ENCODE results near the gene ACOT8. TPM values are rescaled to one million over a fixed set of nuclear protein-coding genes. Genes with fewer than 3 reads are reported as not detected.

The ACOT8 gene
- total and polyA plus RNA-seq, 9 of the 15 experiments (the other 6 are each of a cell fraction or from before 2014, with no cell fraction given): 8.2 to 46.7 (median 20.7) TPM

- H3K9me3 ChIP-seq (replicated peaks; ENCODE audit: control insufficient read depth, insufficient read depth, low read depth, low read length): no peaks in the 10 kb centered on the region
- in situ Hi-C loops (cut with MboI): no loop called here
- no peaks in the 10 kb centered on the region for H3K9me1 ChIP-seq (ENCODE audit: control insufficient read depth, insufficient read depth, low read length)
- H3K4me1 ChIP-seq (replicated peaks in 1 of 2; ENCODE audit: control insufficient read depth in 2 of 2, insufficient read depth in 2 of 2, low read length in 2 of 2): peaks cover 10 to 11% of the 10 kb centered on the region in 2 experiments; a peak in 4 of 5 replicates
- no peak overlapping the region for H3K9ac ChIP-seq (ENCODE audit: insufficient read depth in 1 of 2, low read depth in 2 of 2, low read length in 2 of 2)
- H3K4me2 ChIP-seq (ENCODE audit: insufficient read depth, low read length): no peak overlapping the region
- H2AFZ ChIP-seq (ENCODE audit: low read depth, low read length): no peak overlapping the region
- no peaks in the 10 kb centered on the region for H3K27me3 ChIP-seq (ENCODE audit: control insufficient read depth in 2 of 2, insufficient read depth in 2 of 2, low read length in 2 of 2)
- intact Hi-C loops (cut with micrococcal nuclease): no loop called here
- H4K20me1 ChIP-seq (replicated peaks; ENCODE audit: control insufficient read depth, insufficient read depth, low read length): no peaks in the 10 kb centered on the region
- ATAC-seq: no peak
- no TSS peak for BruUV-seq (replicated peaks)
- 81% methylated on average over 4 of the region's 4 CpGs for WGBS (ENCODE audit: insufficient coverage, low coverage, missing lambda C conversion rate)
- H3K36me3 ChIP-seq (ENCODE audit: control insufficient read depth, insufficient read depth, low read length): no peaks in the 10 kb centered on the region; the same call in 1 of the 3 replicates
- ChIA-PET POLR2A (interaction anchor here (1.0 to 1.3 kb wide), 2 partner anchors 9 to 16 kb away, joined by 4 to 6 read pairs; partner anchors contain the start of genes ACOT8, ZSWIM1 and ZSWIM3), CTCF (ENCODE audit: low intra/inter-chr PET ratio) (no interaction called here)
- TF ChIP-seq ZNF592 (IDR thresholded peaks at IDR 0.05) (no peak), STAG1 (CRISPR knock-in tag; IDR thresholded peaks at IDR 0.05; ENCODE audit: borderline replicate concordance) (no peak), CCNT2 (IDR thresholded peaks at IDR 0.05; ENCODE audit: borderline replicate concordance, extremely low read depth, insufficient read length, low read depth, low read length) (no peak), ZC3H11A (IDR thresholded peaks at IDR 0.05; ENCODE audit: low read depth, low read length) (no peak), RFX5 (IDR thresholded peaks at IDR 0.05; ENCODE audit: low read depth, low read length) (no peak), KAT8 (IDR thresholded peaks at IDR 0.05; ENCODE audit: low read depth) (no peak), PTBP1 (IDR thresholded peaks at IDR 0.05; ENCODE audit: low read depth, low read length) (no peak), ILK (tag; IDR thresholded peaks at IDR 0.05; ENCODE audit: borderline replicate concordance, low read depth) (no peak), COPS2 (conservative IDR thresholded peaks at IDR 0.05) (no peak), FOS (IDR thresholded peaks at IDR 0.05; ENCODE audit: extremely low read depth, insufficient read length) (no peak)
- no peaks in the 10 kb centered on the region for H3K79me2 ChIP-seq (ENCODE audit: control insufficient read depth, insufficient read depth, low read length)
- H3K4me3 ChIP-seq: no peak overlapping the region
- no peak for DNase-seq (ENCODE audit: extremely low read depth in 1 of 4, low spot score in 3 of 4)
- no peak for FAIRE-seq
- no peak overlapping the region for H3K27ac ChIP-seq (ENCODE audit: extremely low read depth, low read depth, low read length)
These were observed 15.4 kb upstream of the ACOT8 start for GRCh38 chr20:45872626-45873025.

All from K562 (cell line).